Endometrial microvascular endothelial cells (primary cell): ENCODE measurements around the gene RBMS1. TPM values are rescaled to one million over a fixed set of nuclear protein-coding genes. Genes with fewer than 3 reads are reported as not detected.

Experiments
- in situ Hi-C: cut with HindIII; loops from 2 replicates; pipeline ENCODE4 v1.10.0; 2017; ENCODE audit warnings: low sequenced_read_pairs, low pct_unique_long_range_greater_than_20kb; ENCODE audit errors: inconsistent ontology term
- total RNA-seq: library from RNA; depleted of rRNA; stranded (reverse); fragments of >200 nt; gene quantifications from one replicate; pipeline ENCODE4 v1.2.3, GENCODE V29; 2015; ENCODE audit errors: inconsistent ontology term

RBMS1 gene
- total RNA-seq, 1 donor from 2014 or later, result 61.1 TPM

DNA sequence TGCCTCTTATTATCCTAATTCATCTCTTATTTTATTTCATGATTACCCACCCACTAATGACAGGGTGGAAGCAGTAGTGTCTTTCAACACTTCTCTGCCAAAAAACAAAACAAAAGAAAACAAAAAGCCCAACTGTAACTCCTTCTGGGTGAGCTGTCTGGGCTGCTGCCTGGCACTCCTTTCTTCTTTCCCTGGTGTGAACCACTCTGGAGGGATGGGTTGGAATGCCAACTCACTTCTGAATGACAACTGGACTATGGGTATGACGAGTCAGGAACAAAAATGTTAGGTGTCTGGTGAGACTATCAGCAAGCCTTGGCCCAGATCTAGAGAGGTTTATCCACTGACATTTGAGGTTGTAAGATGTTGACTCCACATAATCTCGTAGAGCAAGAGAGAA is 205.3 kb downstream of the RBMS1 start:
- in situ Hi-C loops, result no loop called here

- in situ Hi-C loops, result no loop called here
Observed at GRCh38 chr2:160287476-160287875, 206.1 kb downstream of the RBMS1 start.

- in situ Hi-C loops, result no loop called here
Observed at GRCh38 chr2:160286551-160286950, 207.1 kb downstream of the RBMS1 start.

- in situ Hi-C loops, result no loop called here
Observed at GRCh38 chr2:160283675-160284074, 209.9 kb downstream of the RBMS1 start.

DNA sequence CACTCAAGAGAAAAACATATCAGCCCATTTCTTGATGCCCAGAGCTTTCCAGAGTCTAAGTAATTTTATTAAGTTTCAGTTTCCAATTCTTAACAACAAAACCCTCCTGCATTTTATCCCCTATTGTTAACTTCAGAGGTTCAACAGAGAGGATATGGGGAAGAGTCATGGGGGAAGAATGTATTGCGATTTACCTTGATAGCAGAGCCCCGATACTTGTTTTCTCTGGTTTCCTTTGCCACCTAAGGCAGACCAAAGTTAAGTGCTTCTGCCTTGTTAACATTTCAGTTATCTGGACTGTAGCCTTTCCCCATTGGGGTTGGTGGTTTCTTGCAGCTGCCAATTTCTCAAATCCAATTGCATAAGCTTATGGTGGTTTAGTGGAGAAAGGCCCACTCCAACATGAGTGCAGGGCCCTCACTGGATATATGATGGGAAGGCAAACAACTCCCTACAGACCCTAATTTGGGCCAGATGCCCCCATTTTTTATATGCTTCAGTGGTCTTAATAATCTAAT is 211.5 kb downstream of the RBMS1 start:
- in situ Hi-C loops, result no loop called here

- in situ Hi-C loops, result no loop called here
Observed at GRCh38 chr2:160281213-160281612, 212.4 kb downstream of the RBMS1 start.

DNA sequence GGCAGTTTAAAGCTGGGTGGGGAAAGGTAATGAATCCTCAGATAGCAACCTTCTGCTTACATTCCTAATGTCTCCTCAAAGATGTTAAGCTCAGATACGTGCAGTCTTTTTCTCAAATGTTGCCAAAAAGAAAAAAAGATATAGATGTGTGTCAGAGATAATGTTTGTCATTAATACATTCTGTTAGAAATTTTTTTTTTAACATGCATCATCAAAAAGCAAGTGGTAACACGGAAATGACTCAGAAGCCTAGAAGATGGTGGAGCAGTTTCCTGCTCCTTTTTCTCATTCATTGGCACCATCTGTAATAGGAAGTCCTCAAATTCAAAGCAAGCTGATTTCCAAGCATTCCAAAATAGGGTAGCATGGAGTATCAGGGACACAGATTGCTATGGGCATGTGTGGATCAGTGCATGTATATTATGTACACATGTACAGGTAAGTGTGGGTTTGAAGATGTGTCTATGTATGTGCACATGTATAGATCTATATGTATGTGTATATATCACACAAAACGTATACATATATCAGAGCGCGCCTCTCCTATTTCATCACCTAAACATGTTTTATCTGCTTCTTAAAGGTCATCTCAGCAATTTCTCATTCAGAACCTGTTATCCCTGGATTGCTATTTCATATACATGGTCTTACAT is 213.7 kb downstream of the RBMS1 start:
- in situ Hi-C loops, result no loop called here

GRCh38 chr2:160278879-160279177 is 214.8 kb downstream of the RBMS1 start:
- in situ Hi-C loops, result no loop called here

- in situ Hi-C loops, result no loop called here
Observed at GRCh38 chr2:160278101-160278878, 215.3 kb downstream of the RBMS1 start.

DNA sequence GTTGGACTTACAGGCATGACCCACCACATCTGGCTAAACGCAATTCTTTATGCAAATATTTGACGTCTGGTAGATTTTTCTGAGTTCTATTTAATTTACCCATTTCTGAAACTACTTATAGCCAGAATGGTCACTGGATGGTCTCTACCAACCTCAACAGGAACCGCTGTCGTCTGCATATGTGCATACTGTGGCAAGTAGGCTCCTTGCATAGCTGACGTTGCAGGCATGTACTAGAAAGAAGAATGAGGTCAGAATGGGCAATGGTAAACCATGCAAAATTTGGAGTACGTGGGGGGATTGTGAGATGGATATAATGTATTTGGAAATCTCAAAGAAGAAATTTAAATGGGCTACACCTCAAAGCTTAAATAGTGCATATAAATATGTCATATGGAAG is 216.5 kb downstream of the RBMS1 start:
- in situ Hi-C loops, result no loop called here

- in situ Hi-C loops, result no loop called here
Observed at GRCh38 chr2:160275656-160276055, 218.0 kb downstream of the RBMS1 start.

- in situ Hi-C loops, result no loop called here
Observed at GRCh38 chr2:160271171-160272086, 222.2 kb downstream of the RBMS1 start.

- in situ Hi-C loops, result no loop called here
Observed at GRCh38 chr2:160270571-160271113, 223.0 kb downstream of the RBMS1 start.

DNA sequence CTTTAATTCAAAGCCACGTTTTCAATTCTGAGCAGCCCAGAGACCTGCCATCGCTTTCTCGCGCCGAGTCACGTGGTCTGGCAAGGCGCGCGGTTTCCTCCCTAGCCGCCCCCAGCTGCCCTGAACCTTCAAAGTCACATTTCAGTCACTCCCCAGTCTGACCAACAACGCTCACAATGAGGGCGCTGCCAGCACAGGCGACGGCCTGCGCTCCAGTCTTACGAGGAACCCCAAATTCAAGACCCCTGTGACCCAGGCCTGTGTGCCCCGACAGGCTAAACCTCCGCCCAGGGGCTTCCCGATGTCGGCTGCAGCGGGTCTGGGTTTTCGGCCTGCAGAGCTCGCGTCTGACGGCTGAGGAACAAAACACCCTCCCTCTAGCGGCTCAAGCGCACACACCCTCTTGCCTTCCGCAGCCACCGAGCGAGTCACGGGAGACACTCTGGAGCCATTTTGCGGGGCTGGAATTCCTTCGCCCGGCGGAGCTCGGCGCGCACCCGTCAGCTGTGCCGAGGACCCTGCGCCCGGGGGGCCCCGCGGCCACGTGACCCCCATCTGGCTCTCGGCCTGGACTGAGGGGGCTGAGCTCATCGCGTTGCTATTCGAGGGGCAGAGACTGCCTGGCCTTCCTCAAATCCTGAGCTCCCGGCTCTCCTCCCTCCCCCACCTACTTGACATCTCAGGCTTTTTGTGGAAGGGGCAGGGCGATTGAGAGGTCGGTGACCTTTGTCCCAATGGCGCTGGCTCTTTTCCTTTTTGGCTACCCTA is 223.6 kb downstream of the RBMS1 start:
- in situ Hi-C loops, result no loop called here

DNA sequence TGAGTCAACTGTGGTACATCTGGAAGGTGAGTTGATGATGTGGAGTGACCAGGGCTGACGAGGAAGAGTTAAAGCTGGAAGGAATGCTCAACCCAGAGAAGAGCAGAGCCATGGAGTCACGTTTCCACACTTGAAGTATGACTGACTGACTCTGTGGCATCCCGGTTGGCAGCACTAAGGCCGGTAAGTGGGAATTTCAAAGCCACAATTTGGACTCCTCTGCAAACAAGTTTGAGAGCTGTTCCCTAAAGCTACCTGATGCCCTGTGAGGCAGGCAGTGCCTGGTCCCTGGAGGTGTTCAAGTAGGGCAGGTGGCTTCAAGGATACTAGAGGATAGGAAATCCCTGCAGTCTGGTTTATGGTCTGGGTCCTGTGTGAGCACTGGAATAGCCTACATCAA is 224.2 kb downstream of the RBMS1 start:
- in situ Hi-C loops, result no loop called here

GRCh38 chr2:160268151-160268781 is 225.3 kb downstream of the RBMS1 start:
- in situ Hi-C loops, result no loop called here

GRCh38 chr2:160267692-160268091 is 225.9 kb downstream of the RBMS1 start:
- in situ Hi-C loops, result no loop called here

DNA sequence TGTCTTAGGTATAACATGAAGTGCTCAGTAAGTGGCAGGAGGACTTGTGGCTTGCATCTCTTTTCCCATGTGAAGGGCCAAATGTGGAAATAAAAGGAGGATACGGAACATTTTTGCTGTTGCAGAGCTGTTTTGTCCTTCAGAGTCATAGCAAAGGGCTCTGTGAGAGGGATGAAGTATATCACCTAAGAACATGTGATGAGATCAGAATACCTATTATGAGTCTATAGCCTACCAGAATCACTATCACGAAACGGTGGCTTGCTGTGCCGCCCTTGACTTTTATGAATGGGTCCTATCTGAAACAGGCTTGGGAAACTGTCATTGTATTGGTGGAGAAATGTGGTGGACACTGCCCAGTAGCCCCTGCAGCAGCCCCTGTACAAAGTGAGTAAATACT is 226.6 kb downstream of the RBMS1 start:
- in situ Hi-C loops, result no loop called here
